NCI-H1694 (cell line): ENCODE results near the gene ZDHHC14.
"Not testable (repeated sequence)": the region's sequence is repeated elsewhere in the genome, so short reads cannot be mapped to it uniquely, and the experiment has no call there.

Experiments used
- DNase-seq: peaks from one replicate; lab custom pipeline; 2025; lab: John Stamatoyannopoulos, UW

ZDHHC14 gene

GRCh38 chr6:157690441-157691210 lies 309.6 kb downstream of the ZDHHC14 start:
- DNase-seq: no peak

DNA sequence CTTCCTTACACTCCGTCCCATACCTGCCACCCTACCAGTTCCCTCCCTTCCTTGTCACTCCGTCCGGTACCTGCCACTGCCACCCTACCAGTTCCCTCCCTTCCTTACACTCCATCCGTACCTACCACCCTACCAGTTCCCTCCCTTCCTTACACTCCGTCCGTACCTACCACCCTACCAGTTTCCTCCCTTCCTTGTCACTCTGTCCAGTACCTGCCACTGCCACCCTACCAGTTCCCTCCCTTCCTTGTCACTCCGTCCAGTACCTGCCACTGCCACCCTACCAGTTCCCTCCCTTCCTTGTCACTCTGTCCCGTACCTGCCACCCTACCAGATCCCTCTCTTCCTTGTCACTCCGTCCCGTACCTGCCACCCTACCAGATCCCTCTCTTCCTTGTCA lies 310.6 kb downstream of the ZDHHC14 start:
- DNase-seq: not testable (repeated sequence)

- no peak for DNase-seq
Observed at GRCh38 chr6:157693867-157694266, 312.9 kb downstream of the ZDHHC14 start.

- DNase-seq: no peak
Observed at GRCh38 chr6:157695301-157696040, 314.5 kb downstream of the ZDHHC14 start.

DNA sequence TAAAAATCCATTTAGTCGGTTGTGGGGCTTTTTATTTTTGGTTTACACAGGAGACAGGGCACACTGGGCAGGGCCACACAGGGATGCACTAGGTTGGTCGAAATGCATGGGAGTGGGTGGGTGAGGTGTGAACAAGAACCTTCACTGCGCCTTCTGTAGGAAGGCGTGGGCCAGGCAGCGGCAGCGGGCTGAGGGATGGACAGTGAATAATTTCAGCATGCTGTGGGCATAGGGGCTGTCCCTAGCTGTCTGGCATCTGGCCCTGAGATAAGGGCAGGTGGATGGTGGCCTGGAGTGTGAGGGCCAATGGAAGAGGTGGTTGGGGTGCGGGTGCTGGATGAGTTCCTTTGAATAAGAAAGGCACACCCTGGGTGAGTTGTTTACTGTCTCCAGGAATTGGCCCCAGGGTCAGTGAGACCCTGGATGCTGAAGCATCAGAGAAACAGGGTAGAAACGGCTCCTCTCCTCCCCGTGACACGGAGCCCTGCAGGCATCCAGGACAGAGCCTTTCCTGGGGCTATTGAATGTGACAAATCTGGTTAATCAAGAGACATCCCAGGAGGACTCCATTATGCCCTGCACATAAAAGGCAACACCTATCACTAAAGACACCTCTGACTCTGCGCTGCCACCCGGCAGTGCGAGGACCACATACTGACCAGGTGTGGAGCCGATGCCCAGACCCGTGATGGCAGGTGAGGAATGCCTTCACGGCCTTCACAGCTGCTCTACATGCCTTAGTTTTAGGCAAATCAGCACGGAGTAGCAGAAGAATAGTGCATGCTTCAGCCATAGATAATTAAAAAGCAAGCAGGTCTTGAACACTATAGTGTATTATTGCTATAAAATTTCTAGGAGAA lies 319.0 kb downstream of the ZDHHC14 start:
- DNase-seq: no peak

DNA sequence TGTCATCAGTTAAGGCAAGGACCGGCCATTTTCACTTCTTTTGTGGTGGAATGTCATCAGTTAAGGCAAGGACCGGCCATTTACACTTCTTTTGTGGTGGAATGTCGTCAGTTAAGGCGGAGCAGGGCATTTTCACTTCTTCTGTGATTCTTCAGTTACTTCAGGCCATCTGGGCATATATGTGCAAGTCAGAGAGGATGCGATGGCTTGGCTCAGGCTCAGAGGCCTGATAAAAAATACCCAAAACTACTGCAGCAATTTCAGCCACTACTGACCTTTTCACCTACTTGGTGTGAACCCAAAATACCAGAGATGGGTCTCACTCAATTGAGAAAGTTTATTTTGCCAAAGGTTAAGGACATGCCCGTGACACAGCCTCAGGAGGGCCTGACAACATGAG lies 325.4 kb downstream of the ZDHHC14 start:
- not testable (repeated sequence) for DNase-seq

- DNase-seq: no peak
Observed at GRCh38 chr6:157706883-157707282, 325.9 kb downstream of the ZDHHC14 start.

DNA sequence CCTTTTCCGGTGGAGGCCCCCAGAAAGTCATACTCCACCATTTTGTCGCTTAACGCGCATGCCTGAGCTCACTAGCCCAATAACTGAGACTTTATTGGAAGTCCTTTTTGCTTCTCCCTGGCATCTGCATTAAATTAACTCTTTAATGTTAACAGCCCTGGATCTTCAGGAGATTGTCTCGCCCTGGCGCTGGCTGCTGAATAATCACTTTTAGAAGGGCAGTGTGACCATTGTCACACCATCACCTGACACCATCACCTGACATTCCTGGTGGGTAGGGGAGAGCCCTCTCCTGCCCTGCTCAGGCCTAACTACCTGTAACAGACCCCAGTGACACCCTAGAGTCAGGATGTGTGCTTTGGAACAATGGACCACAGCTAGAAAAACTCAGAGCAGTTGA lies 326.6 kb downstream of the ZDHHC14 start:
- DNase-seq: no peak

DNA sequence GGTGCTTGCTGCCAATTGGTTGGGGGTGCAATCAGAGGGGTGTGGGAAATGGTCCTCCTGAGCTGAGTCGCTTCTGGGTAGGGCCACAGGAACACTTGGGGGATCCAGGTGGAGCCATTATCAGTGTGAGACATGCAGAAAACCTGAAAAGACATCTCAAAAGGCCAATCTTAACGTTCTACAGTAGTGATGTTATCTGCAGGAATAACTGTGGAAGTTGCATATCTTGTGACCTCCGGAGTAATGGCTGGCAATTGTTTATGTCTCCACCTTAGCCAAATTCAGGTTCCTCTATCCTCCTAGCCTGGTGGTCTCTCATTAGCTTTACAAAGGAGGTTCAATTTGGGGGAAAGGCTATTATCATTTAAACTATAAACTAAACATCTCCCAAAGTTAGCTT lies 327.2 kb downstream of the ZDHHC14 start:
- DNase-seq: no peak

DNA sequence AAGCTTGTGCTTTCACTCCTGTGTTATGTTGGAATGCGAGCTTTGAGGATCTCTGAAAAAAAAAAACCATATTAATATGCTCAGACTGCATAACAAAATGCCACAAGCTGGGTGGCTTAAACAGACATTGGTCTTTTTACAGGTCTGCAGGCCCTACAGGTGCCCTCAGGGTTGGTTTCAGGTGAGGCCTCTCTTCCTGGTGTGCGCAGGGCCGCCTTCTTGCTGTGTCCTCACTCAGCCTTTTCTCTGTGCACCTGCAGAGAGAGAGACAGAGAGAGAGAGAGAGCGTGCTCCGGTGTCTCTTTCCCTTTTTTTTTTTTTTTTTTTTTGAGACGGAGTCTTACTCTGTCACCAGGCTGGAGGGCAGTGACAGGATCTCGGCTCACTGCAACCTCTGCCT lies 327.9 kb downstream of the ZDHHC14 start:
- DNase-seq: no peak

GRCh38 chr6:157709555-157709954 lies 328.6 kb downstream of the ZDHHC14 start:
- no peak for DNase-seq

DNA sequence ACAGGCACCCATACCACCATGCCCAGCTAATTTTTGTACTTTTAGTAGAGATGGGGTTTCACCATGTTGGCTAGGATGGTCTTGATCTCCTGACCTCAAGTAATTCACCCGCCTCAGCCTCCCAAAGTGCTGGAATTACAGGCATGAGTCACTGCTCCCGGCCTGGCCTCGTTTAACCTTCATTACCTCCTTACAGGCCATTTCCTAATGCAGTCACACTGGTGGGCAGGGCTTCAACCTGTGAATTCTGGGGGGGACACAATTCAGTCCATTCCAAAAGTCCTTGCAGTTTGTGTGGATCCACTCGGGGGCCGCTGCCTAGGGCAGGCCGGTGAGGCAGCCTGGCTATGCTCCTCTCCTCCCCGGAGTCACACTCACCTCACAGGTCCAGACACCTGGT lies 329.6 kb downstream of the ZDHHC14 start:
- DNase-seq: no peak

DNA sequence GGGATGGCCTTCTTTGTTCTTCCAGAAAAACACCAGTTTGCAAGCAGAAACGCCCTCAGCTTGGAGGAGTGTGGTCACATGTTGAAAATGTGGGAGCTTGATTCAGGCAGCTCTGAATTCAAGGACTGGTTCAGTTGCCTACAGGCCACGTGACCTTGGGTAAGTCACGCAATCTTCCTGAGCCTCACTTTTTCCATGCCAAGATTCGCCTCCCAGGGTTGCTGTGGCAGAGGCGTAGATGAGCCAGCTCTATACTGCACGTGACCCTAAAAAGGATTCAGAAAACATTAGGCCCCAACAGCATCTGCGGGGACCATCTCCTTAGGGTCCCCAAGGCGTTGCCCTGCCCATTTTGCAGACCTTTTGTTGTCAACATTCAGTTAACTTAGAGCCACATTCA lies 330.1 kb downstream of the ZDHHC14 start:
- no peak for DNase-seq

- no peak for DNase-seq
Observed at GRCh38 chr6:157712585-157713295, 331.8 kb downstream of the ZDHHC14 start.

- DNase-seq: no peak
Observed at GRCh38 chr6:157713451-157714152, 332.6 kb downstream of the ZDHHC14 start.

DNA sequence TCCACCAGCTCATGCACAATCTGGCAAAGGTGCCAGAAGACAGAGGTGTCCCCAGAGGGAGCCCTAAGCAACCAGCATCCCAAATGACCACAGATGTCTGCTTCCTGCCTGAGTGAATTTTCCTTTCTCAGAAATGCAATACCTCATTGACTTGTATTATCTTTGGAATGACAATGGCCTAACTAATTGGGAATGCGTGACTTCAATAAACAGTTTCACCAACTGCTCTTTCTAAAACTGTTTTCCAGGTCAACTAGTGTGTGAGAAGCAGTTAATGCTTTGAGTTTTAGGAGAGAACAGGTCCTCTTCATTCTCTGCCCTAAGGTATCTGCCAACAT lies 333.1 kb downstream of the ZDHHC14 start:
- no peak for DNase-seq

DNA sequence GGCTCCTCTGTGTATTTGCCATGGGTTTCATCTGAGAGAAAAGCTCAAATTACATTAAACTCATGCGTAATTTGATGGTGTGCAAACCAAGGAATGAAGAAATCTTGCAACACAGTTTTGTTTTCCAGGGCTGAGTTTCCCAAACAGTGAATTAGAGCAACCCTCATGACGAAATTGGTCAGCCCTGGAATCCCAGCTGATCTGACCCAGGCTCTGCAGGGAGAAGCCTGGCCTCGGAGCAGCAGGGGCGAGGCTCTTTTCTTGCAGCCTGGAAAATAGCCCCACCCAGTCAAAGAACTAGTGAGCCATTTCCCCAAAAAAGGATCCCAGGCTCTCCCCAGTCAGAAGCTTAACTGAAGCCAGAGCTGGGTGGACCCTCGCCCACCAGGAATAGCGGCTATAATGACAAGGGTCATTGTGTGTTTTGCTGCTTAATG lies 334.8 kb downstream of the ZDHHC14 start:
- DNase-seq: no peak

DNA sequence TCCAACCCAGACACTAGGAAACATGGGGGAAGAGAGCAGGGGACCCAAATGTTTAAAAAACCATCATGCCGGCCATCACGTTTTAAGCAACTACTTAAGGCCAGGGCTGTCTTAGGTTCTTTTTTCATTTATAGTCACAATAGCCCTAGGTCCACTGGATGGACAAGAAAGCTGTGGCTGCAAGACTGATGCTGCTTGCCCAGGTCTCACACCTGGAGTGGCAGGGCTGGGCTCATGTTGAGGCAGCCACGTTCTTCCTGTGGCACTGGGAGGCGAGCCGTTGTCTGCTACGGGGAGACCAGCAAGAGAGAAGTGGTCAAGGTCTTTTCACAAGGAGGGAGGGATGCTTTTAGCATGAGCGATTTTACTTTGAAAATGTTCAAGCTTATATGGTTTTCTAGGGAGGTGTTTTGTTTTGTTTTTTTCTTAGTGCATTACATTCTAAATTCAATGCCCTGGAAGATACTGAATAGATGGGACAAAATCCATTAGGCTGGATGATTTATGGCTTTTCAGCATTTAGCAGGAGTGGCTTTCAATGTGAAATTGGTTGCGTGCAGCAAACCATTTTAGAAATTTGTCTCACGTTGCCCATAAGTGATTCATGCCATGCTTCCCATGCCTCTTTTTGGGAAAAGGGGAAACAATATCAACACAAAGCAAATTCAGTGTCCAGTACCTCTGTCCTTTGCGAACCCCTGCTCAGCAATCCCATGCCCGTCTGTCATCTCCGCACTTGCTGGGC lies 335.4 kb downstream of the ZDHHC14 start:
- no peak for DNase-seq

DNA sequence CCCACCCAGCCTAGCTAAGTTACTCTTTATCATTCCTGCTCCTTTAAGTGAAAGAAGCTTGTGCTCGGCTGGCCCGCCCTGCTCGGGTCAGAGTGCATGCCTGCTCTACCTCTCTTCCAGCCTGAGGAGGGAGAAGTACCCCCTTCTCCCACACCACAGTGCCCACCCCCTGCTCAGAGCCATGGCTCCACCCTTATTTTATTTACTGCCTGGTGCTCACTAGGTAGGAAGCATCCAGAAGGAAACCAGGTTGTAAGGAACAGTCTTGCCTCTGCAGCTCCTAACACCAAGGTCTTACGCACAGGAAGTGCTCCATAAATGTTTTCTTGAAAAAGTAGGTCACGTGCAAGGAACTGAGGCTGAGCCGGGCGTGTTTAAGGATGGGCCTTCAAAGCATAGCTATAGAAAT lies 336.4 kb downstream of the ZDHHC14 start:
- no peak for DNase-seq

DNA sequence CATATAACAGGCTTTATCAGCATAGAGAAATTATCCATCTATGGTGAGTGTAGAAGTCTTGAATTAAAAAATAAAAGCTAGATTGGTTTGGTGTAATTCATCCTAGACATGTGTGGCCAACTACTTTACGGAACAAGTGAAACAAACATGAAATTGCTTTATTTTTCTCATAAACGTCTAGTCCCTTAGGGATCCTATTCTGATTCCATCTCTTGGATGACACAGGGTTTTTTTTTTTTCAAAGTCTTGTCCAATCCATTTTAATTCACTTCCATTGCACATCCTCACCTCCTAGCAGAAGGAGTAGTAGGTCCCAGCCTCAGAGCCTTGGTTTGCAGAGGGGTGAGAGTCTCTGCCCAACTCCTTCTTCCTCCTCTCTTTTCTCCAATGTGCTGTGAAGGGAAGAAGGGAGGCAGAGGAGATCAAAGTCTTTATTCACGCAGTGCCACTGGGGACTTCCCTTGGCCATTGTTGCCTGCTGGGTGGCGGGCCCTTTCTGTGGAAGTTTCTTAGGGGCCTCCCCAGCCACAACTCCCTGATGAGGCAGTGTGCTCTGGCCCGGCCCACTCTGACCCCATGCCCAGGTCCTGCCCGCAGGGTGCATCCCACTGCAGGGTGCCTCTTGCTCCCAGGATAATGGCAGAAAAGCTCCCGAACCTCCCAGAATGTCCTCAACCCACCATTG lies 337.7 kb downstream of the ZDHHC14 start:
- no peak for DNase-seq
